HEK293 (cell line): Measurements from ENCODE around the gene CPN1.

Source experiments
- CTCF ChIA-PET: fragments of 350-600 bp; formaldehyde crosslinking; extraction: SDS; loops from one replicate; lab custom pipeline; 2021; ENCODE audit warnings: antibody characterized with exemption; lab: Yijun Ruan, JAX
- POLR2A ChIA-PET: fragments of 300-600 bp; formaldehyde crosslinking; extraction: SDS; loops from one replicate; lab custom pipeline; 2020; ENCODE audit warnings: antibody characterized with exemption, inconsistent platforms; lab: Yijun Ruan, JAX
- H3K27ac ChIP-seq: fragments of 200-500 bp; sonication (Bioruptor generic); 2 replicates; pipeline ENCODE4 v1.5.1; 2014; ENCODE audit warnings: low read depth, low read length, control low read depth, inconsistent platforms; ENCODE audit errors: extremely low read depth
- H3K36me3 ChIP-seq, 2 experiments: fragments of 200-500 bp in 1 of 2; sonication (Bioruptor generic) in 1 of 2; 1 replicate in 1 of 2; 2 replicates in 1 of 2; pipeline ENCODE4 v1.5.1; 2014 to 2017; ENCODE audit warnings: inconsistent platforms in 2 of 2, low read length in 2 of 2; ENCODE audit not compliant: control insufficient read depth in 2 of 2, insufficient read depth in 1 of 2
- H3K4me1 ChIP-seq: fragments of 200-500 bp; sonication (Bioruptor generic); 2 replicates; pipeline ENCODE4 v1.5.1; 2014; ENCODE audit warnings: mild to moderate bottlenecking, low read length, inconsistent platforms; ENCODE audit not compliant: control insufficient read depth, insufficient read depth
- H3K4me3 ChIP-seq: 2 replicates; pipeline ENCODE4 v1.5.1; 2011; ENCODE audit warnings: low read depth, mild to moderate bottlenecking, control low read depth, low read length, moderate library complexity
- H3K9me3 ChIP-seq: fragments of 200-500 bp; sonication (Bioruptor generic); 2 replicates; pipeline ENCODE4 v1.5.1; 2014; ENCODE audit warnings: low read depth, low read length, inconsistent platforms; ENCODE audit not compliant: control insufficient read depth, insufficient read depth
- FEZF1 ChIP-seq: fragments of 450-650 bp; formaldehyde crosslinking; IDR thresholded peaks from 2 replicates; pipeline ENCODE4 v1.5.1; 2016; ENCODE audit warnings: missing biosample characterization, missing genetic modification characterization
- GLI2 ChIP-seq: fragments of 450-650 bp; formaldehyde crosslinking; IDR thresholded peaks from 2 replicates; pipeline ENCODE4; 2017; ENCODE audit warnings: missing biosample characterization, missing genetic modification characterization, low read depth, borderline replicate concordance
- IKZF3 ChIP-seq: fragments of 450-650 bp; IDR thresholded peaks from 2 replicates; pipeline ENCODE4 v1.5.0; 2018; ENCODE audit warnings: missing biosample characterization, mild to moderate bottlenecking, missing genetic modification characterization, moderate library complexity
- ZNF155 ChIP-seq: fragments of 450-650 bp; formaldehyde crosslinking; IDR thresholded peaks from 2 replicates; pipeline ENCODE4 v1.5.1; 2016; ENCODE audit warnings: missing biosample characterization, missing genetic modification characterization
- ZNF16 ChIP-seq: fragments of 450-650 bp; formaldehyde crosslinking; IDR thresholded peaks from 2 replicates; pipeline ENCODE4 v1.5.1; 2016; ENCODE audit warnings: low read depth, missing biosample characterization, missing genetic modification characterization
- ZNF239 ChIP-seq: fragments of 450-650 bp; formaldehyde crosslinking; IDR thresholded peaks from 2 replicates; pipeline ENCODE4 v1.5.1; 2016; ENCODE audit warnings: missing biosample characterization, missing genetic modification characterization
- ZNF548 ChIP-seq: fragments of 450-650 bp; formaldehyde crosslinking; IDR thresholded peaks from 2 replicates; pipeline ENCODE4 v1.5.1; 2016; ENCODE audit warnings: missing biosample characterization, missing genetic modification characterization
- ZNF555 ChIP-seq: fragments of 450-650 bp; formaldehyde crosslinking; conservative IDR thresholded peaks from 2 replicates; pipeline ENCODE4 v1.5.1; 2017; ENCODE audit warnings: missing biosample characterization, mild to moderate bottlenecking, missing genetic modification characterization, inconsistent platforms
- ZNF585B ChIP-seq: fragments of 450-650 bp; formaldehyde crosslinking; IDR thresholded peaks from 2 replicates; pipeline ENCODE4 v1.5.1; 2016; ENCODE audit warnings: missing biosample characterization, missing genetic modification characterization
- ZNF629 ChIP-seq: fragments of 450-650 bp; formaldehyde crosslinking; IDR thresholded peaks from 2 replicates; pipeline ENCODE4 v1.5.1; 2017; ENCODE audit warnings: missing biosample characterization, missing genetic modification characterization
- ZNF658 ChIP-seq: fragments of 450-650 bp; formaldehyde crosslinking; IDR thresholded peaks from 2 replicates; pipeline ENCODE4; 2016; ENCODE audit warnings: missing biosample characterization, missing genetic modification characterization
- ZNF707 ChIP-seq: fragments of 450-650 bp; formaldehyde crosslinking; IDR thresholded peaks from 2 replicates; pipeline ENCODE4 v1.5.1; 2016; ENCODE audit warnings: missing biosample characterization, missing genetic modification characterization
- ZNF785 ChIP-seq: fragments of 450-650 bp; formaldehyde crosslinking; IDR thresholded peaks from 2 replicates; pipeline ENCODE4 v1.5.1; 2016; ENCODE audit warnings: missing biosample characterization, missing genetic modification characterization
- ZNF830 ChIP-seq: fragments of 450-650 bp; IDR thresholded peaks from 2 replicates; pipeline ENCODE4 v1.5.0; 2018; ENCODE audit warnings: missing biosample characterization, missing genetic modification characterization, low read depth, mild to moderate bottlenecking, moderate library complexity
- ZNF843 ChIP-seq: fragments of 450-650 bp; formaldehyde crosslinking; IDR thresholded peaks from 2 replicates; pipeline ENCODE4 v1.5.1; 2016; ENCODE audit warnings: missing biosample characterization, missing genetic modification characterization
- ZXDB ChIP-seq: fragments of 450-650 bp; formaldehyde crosslinking; IDR thresholded peaks from 2 replicates; pipeline ENCODE4 v1.5.1; 2016; ENCODE audit warnings: missing biosample characterization, missing genetic modification characterization
- TF ChIP-seq, protein P1 (sequence below): fragments of 450-650 bp; IDR thresholded peaks from 2 replicates; pipeline ENCODE4 v1.5.1; 2018; ENCODE audit warnings: missing biosample characterization, mild to moderate bottlenecking, missing genetic modification characterization
- TF ChIP-seq, protein P2 (sequence below): fragments of 450-650 bp; formaldehyde crosslinking; IDR thresholded peaks from 2 replicates; pipeline ENCODE4 v1.5.1; 2016; ENCODE audit warnings: missing biosample characterization, missing genetic modification characterization
- TF ChIP-seq, protein P3 (sequence below): fragments of 450-650 bp; formaldehyde crosslinking; IDR thresholded peaks from 2 replicates; pipeline ENCODE4 v1.5.1; 2016; ENCODE audit warnings: missing biosample characterization, missing genetic modification characterization
- TF ChIP-seq, protein P4 (sequence below): fragments of 450-650 bp; formaldehyde crosslinking; IDR thresholded peaks from 2 replicates; pipeline ENCODE4 v1.5.1; 2016; ENCODE audit warnings: missing biosample characterization, missing genetic modification characterization
- TF ChIP-seq, protein P5 (sequence below): fragments of 450-650 bp; formaldehyde crosslinking; IDR thresholded peaks from 2 replicates; pipeline ENCODE4 v1.5.1; 2016; ENCODE audit warnings: missing biosample characterization, missing genetic modification characterization

CPN1 gene

DNA sequence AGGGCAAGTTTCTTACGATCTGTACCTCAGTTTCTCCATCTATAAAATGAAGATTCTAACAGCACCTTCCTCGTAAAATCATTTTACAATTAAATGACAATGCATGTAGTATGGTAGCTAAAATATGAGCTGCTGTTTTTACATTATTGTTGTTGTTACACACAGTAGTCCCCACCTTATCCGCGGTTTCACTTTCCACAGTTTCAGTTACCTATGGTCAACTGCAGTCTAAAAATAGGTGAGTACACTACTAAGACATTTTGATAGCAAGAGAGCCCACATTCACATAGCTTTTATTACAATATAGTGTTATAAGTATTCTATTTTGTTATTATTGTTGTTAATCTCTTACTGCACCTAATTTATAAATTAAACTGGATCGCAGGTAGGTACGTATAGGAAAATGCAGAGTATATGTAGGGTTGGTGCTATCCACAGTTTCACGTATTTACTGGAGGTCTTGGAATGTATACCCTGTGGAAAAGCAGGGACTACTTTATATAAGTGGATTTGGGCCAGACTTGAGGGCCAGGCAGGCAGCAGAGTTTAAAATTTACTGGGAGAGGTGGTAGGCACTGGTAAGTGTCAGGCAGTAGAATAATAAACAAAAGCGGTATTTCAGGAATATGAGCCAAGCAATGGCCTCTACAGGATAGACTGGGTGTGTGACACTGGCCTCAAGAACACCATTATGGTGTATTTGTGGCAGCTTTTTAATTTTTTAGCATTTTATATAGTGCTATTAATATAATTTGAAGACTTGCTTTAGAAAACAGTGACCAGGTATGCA lies 82.2 kb downstream of the CPN1 start:
- peaks cover 22% of the 10 kb centered on the region for H3K4me1 ChIP-seq
- H3K27ac ChIP-seq = no peak overlapping the region
- TF ChIP-seq, protein P1, sequence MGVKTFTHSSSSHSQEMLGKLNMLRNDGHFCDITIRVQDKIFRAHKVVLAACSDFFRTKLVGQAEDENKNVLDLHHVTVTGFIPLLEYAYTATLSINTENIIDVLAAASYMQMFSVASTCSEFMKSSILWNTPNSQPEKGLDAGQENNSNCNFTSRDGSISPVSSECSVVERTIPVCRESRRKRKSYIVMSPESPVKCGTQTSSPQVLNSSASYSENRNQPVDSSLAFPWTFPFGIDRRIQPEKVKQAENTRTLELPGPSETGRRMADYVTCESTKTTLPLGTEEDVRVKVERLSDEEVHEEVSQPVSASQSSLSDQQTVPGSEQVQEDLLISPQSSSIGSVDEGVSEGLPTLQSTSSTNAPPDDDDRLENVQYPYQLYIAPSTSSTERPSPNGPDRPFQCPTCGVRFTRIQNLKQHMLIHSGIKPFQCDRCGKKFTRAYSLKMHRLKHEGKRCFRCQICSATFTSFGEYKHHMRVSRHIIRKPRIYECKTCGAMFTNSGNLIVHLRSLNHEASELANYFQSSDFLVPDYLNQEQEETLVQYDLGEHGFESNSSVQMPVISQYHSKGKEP (tag by site-specific recombination) = 0 out of 2 replicates have a peak, but pooled peaks have one; percentile 13
- no peak for TF ChIP-seq ZNF555 (tag by site-specific recombination)
- TF ChIP-seq, protein P2, sequence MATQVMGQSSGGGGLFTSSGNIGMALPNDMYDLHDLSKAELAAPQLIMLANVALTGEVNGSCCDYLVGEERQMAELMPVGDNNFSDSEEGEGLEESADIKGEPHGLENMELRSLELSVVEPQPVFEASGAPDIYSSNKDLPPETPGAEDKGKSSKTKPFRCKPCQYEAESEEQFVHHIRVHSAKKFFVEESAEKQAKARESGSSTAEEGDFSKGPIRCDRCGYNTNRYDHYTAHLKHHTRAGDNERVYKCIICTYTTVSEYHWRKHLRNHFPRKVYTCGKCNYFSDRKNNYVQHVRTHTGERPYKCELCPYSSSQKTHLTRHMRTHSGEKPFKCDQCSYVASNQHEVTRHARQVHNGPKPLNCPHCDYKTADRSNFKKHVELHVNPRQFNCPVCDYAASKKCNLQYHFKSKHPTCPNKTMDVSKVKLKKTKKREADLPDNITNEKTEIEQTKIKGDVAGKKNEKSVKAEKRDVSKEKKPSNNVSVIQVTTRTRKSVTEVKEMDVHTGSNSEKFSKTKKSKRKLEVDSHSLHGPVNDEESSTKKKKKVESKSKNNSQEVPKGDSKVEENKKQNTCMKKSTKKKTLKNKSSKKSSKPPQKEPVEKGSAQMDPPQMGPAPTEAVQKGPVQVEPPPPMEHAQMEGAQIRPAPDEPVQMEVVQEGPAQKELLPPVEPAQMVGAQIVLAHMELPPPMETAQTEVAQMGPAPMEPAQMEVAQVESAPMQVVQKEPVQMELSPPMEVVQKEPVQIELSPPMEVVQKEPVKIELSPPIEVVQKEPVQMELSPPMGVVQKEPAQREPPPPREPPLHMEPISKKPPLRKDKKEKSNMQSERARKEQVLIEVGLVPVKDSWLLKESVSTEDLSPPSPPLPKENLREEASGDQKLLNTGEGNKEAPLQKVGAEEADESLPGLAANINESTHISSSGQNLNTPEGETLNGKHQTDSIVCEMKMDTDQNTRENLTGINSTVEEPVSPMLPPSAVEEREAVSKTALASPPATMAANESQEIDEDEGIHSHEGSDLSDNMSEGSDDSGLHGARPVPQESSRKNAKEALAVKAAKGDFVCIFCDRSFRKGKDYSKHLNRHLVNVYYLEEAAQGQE (tag by site-specific recombination) = no peak
- TF ChIP-seq ZNF830 (tag by site-specific recombination) = no peak
- no peak for TF ChIP-seq ZNF585B (tag by site-specific recombination)
- no peak for TF ChIP-seq ZNF707 (tag by site-specific recombination)
- TF ChIP-seq GLI2 = no peak
- no peak for TF ChIP-seq ZNF239 (tag by site-specific recombination)
- no peak for TF ChIP-seq IKZF3 (tag by site-specific recombination)
- TF ChIP-seq, all 188 proteins: peak for 1
- ChIA-PET POLR2A (no interaction called here), CTCF (interaction anchor here (1.0 to 1.1 kb wide), 3 partner anchors 10 to 46 kb away, joined by 4 to 8 read pairs (median 4); partner anchors contain the start of gene DNMBP)
- Histone ChIP-seq H3K4me3 (no peak overlapping the region), H3K9me3 (no peaks in the 10 kb centered on the region), H3K36me3 (no peaks in the 10 kb centered on the region)

DNA sequence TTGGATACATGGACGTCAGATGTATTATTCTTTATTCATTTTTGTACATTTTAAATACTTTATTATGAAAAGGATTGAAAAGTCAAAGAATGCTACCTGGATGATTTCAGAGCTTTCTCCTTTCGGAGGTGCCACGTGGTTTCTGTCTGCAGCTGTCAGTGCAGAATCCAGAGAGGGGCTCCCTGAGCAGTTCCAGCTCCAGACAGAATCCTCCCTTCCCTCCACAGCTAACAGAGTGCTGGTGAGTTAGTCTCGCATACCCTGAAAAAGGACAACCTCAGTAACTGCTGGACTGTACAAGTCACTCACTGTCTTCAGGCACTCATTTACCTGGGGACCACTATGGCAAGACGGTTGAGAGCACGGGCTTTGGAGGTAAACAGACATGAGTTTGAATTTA lies 82.8 kb downstream of the CPN1 start:
- H3K4me3 ChIP-seq = no peak overlapping the region
- ChIA-PET CTCF (interaction anchor here (0.6 to 1.1 kb wide), 3 partner anchors 10 to 520 kb away, joined by 4 to 8 read pairs (median 4); partner anchors contain the start of gene DNMBP), POLR2A (no interaction called here)
- H3K4me1 ChIP-seq = peaks cover 24% of the 10 kb centered on the region
- H3K9me3 ChIP-seq = no peaks in the 10 kb centered on the region
- no peaks in the 10 kb centered on the region for H3K36me3 ChIP-seq
- no peak for TF ChIP-seq ZNF155
- no peak for TF ChIP-seq ZNF843 (tag by site-specific recombination)
- no peak for TF ChIP-seq ZNF548 (tag by site-specific recombination)
- TF ChIP-seq ZNF658 = no peak
- no peak for TF ChIP-seq ZNF785
- no peak for TF ChIP-seq FEZF1 (tag by site-specific recombination)
- TF ChIP-seq, protein P3, sequence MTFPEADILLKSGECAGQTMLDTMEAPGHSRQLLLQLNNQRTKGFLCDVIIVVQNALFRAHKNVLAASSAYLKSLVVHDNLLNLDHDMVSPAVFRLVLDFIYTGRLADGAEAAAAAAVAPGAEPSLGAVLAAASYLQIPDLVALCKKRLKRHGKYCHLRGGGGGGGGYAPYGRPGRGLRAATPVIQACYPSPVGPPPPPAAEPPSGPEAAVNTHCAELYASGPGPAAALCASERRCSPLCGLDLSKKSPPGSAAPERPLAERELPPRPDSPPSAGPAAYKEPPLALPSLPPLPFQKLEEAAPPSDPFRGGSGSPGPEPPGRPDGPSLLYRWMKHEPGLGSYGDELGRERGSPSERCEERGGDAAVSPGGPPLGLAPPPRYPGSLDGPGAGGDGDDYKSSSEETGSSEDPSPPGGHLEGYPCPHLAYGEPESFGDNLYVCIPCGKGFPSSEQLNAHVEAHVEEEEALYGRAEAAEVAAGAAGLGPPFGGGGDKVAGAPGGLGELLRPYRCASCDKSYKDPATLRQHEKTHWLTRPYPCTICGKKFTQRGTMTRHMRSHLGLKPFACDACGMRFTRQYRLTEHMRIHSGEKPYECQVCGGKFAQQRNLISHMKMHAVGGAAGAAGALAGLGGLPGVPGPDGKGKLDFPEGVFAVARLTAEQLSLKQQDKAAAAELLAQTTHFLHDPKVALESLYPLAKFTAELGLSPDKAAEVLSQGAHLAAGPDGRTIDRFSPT (tag by site-specific recombination) = no peak
- TF ChIP-seq ZNF16 = no peak
- TF ChIP-seq ZNF629 (tag by site-specific recombination) = no peak
- TF ChIP-seq, protein P4, sequence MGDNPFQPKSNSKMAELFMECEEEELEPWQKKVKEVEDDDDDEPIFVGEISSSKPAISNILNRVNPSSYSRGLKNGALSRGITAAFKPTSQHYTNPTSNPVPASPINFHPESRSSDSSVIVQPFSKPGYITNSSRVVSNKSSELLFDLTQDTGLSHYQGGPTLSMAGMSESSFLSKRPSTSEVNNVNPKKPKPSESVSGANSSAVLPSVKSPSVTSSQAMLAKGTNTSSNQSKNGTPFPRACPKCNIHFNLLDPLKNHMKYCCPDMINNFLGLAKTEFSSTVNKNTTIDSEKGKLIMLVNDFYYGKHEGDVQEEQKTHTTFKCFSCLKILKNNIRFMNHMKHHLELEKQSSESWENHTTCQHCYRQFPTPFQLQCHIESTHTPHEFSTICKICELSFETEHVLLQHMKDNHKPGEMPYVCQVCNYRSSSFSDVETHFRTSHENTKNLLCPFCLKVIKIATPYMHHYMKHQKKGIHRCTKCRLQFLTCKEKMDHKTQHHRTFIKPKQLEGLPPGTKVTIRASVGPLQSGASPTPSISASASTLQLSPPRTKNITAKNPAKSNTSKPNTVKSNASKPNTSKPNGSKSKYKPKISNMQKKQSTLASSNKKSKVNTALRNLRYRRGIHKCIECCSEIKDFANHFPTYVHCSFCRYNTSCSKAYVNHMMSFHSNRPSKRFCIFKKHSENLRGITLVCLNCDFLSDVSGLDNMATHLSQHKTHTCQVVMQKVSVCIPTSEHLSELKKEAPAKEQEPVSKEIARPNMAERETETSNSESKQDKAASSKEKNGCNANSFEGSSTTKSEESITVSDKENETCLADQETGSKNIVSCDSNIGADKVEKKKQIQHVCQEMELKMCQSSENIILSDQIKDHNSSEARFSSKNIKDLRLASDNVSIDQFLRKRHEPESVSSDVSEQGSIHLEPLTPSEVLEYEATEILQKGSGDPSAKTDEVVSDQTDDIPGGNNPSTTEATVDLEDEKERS (tag by site-specific recombination) = no peak
- TF ChIP-seq, protein P5, sequence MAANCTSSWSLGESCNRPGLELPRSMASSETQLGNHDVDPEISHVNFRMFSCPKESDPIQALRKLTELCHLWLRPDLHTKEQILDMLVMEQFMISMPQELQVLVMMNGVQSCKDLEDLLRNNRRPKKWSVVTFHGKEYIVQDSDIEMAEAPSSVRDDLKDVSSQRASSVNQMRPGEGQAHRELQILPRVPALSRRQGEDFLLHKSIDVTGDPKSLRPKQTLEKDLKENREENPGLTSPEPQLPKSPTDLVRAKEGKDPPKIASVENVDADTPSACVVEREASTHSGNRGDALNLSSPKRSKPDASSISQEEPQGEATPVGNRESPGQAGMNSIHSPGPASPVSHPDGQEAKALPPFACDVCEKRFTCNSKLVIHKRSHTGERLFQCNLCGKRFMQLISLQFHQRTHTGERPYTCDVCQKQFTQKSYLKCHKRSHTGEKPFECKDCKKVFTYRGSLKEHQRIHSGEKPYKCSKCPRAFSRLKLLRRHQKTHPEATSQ = no peak
- no peak for TF ChIP-seq ZXDB (tag by site-specific recombination)
- no peak overlapping the region for H3K27ac ChIP-seq
